Activated B cell treated with CpG ODN at 0.5 μM for 24 hours (primary cell): ENCODE data around the gene GLTP. TPM values are rescaled to one million over a fixed set of nuclear protein-coding genes. Genes with fewer than 3 reads are reported as not detected.

ENCODE experiments used
- ATAC-seq: fragments of 200-7000 bp; cut with Tn5 transposase; one replicate; pipeline ENCODE4 v1.10.0; 2021; ENCODE audit warnings: low read depth, mild to moderate bottlenecking, moderate library complexity
- CTCF ChIA-PET: fragments of 350-600 bp; sonication (Branson Sonifier 250); formaldehyde crosslinking; loops from one replicate; lab custom pipeline; 2021; ENCODE audit warnings: antibody characterized with exemption; lab: Charles Lee
- POLR2A ChIA-PET: fragments of 350-600 bp; sonication (Branson Sonifier 250); formaldehyde crosslinking; loops from one replicate; lab custom pipeline; 2021; ENCODE audit warnings: antibody characterized with exemption; lab: Charles Lee
- DNase-seq: peaks from one replicate; pipeline ENCODE4 v3.0.0; 2022
- H3K27ac Mint-ChIP-seq: one replicate; pipeline ENCODE4 v1.8.0; 2020; ENCODE audit warnings: mixed read lengths
- H3K27me3 Mint-ChIP-seq: one replicate; pipeline ENCODE4 v1.8.0; 2021; ENCODE audit warnings: mixed read lengths
- H3K36me3 Mint-ChIP-seq: one replicate; pipeline ENCODE4 v1.8.0; 2021; ENCODE audit warnings: low read depth, mixed read lengths
- H3K4me1 Mint-ChIP-seq: one replicate; pipeline ENCODE4 v1.8.0; 2021; ENCODE audit warnings: mixed read lengths
- H3K4me3 Mint-ChIP-seq: one replicate; pipeline ENCODE4 v1.8.0; 2020; ENCODE audit warnings: mild to moderate bottlenecking, mixed read lengths
- H3K9me3 Mint-ChIP-seq: one replicate; pipeline ENCODE4 v1.8.0; 2020; ENCODE audit warnings: mixed read lengths
- intact Hi-C: fragments of 100-400 bp; cut with micrococcal nuclease; formaldehyde crosslinking; loops from one replicate; pipeline ENCODE4 v1.15.1; 2024
- total RNA-seq: library from RNA; stranded (reverse); gene quantifications from 2 replicates; pipeline ENCODE4 v1.2.3, GENCODE V29; 2022
- TF ChIP-seq, protein P1 (sequence below): fragments of 200-600 bp; IDR thresholded peaks from one replicate; pipeline ENCODE4 v1.8.0; 2022; ENCODE audit warnings: antibody characterized with exemption, mild to moderate bottlenecking

Gene GLTP
- total RNA-seq, 1 donor from 2014 or later: 26.5 TPM

DNA sequence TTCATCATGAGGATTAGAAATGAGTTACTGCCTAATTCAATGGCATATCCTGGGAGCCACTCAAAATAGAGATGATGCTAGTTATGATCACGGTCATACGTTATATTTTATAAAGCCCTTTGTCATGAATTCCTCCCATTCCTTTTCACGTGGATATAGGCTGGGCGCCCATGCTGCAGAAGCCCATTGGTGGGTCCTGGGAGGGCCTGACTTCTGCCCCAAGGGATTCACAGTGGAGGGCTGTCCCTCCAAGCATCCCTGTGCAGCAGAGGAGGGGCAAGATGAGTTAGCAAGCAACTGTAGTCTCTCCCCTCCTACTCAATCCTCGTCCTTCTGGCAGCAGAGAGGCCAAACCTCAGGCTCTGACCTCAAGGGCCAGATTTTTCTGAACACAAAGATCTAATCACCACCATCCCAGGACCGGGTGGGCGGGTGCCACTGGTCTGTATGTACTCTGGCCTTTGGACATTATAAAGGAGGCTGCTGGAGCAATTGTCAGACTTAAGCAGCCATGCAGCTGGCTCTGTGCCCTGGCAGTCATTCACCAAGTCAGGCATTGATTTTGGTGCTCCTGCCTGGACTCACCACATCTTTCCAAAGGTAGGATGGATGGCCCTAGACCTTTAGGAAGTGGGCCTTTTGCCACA is 8.6 kb downstream of the GLTP start:
- Mint-ChIP-seq H3K27me3 (no peaks in the 10 kb centered on the region), H3K4me1 (peaks cover 24% of the 10 kb centered on the region), H3K9me3 (no peaks in the 10 kb centered on the region), H3K4me3 (no peak overlapping the region), H3K36me3 (peaks cover 16% of the 10 kb centered on the region), H3K27ac (no peak overlapping the region)
- DNase-seq (no peak), ATAC-seq (no peak)
- ChIA-PET CTCF (no interaction called here), POLR2A (no interaction called here)
- TF ChIP-seq, protein P1, sequence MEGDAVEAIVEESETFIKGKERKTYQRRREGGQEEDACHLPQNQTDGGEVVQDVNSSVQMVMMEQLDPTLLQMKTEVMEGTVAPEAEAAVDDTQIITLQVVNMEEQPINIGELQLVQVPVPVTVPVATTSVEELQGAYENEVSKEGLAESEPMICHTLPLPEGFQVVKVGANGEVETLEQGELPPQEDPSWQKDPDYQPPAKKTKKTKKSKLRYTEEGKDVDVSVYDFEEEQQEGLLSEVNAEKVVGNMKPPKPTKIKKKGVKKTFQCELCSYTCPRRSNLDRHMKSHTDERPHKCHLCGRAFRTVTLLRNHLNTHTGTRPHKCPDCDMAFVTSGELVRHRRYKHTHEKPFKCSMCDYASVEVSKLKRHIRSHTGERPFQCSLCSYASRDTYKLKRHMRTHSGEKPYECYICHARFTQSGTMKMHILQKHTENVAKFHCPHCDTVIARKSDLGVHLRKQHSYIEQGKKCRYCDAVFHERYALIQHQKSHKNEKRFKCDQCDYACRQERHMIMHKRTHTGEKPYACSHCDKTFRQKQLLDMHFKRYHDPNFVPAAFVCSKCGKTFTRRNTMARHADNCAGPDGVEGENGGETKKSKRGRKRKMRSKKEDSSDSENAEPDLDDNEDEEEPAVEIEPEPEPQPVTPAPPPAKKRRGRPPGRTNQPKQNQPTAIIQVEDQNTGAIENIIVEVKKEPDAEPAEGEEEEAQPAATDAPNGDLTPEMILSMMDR: no peak
- intact Hi-C loops: no loop called here

DNA sequence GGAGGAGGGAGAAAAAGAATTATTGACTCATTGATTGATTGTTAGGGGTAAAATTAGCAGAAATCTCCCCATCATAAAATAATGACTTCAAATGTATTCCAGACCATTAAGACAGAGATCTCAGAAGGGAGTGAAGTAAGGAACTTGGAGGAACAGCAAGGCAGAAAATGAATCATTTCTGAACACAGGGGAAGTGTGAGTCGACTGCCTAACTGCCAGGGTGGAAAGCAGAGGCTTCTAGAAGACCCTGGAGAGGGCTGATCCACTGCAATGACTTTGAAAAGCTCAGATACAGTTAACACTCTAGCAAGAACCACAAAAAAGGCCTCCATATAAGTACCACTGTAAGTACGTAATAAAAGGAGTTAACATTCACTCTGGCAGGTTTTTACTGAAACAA is 9.7 kb downstream of the GLTP start:
- intact Hi-C loops: no loop called here
- POLR2A ChIA-PET: no interaction called here
- CTCF ChIA-PET: no interaction called here
- Mint-ChIP-seq H3K4me3 (no peak overlapping the region), H3K27ac (no peak overlapping the region), H3K4me1 (peaks cover 13% of the 10 kb centered on the region), H3K9me3 (no peaks in the 10 kb centered on the region), H3K36me3 (peaks cover 17% of the 10 kb centered on the region), H3K27me3 (no peaks in the 10 kb centered on the region)
- TF ChIP-seq, protein P1: no peak
- DNase-seq: no peak
- ATAC-seq: no peak

DNA sequence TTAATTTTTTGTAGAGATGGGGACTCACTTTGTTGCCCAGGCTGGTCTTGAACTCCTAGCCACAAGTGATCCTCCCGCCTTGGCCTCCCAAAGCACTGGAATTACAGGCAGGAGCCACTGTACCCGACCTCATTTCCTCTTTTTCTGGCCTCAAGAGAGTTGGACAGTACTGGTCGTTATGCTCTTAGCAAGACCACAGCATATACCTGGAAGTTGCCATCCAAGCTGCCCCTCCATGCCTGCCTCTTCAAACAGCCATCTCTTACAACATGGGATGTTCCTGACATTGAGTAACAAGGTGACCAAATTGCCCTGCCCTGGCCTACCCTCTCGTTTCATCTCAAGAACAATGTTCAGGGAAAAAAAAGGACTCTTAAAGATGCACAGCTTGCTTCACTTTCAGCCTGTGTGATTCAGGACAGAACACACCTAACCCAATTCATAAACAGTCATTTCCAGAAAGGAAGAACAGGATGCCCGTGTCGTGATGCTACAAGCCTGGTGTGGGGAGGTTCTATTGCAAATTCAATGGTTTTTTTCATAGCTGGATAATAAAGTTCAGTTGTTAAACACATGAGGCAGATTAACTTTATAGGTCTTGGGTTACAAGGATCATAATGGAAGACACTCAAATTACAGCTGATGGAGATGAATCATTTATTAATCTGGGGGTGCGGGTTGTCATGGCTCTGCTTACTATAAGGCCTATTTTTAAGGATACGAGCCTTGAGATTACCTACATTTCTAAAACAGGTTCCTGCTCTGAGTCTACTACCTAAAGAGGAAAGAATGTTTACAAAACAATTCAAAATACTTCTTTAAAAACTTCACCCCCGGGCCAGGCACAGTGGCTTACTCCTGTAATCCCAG is 11.9 kb downstream of the GLTP start:
- DNase-seq (no peak), ATAC-seq (no peak)
- CTCF ChIA-PET: interaction anchor here (1.1 kb wide), 1 partner anchor 23 kb away, joined by 3 read pairs; no protein-coding TSS in a partner anchor
- TF ChIP-seq, protein P1: no peak
- peaks cover 12% of the 10 kb centered on the region for H3K4me1 Mint-ChIP-seq
- H3K36me3 Mint-ChIP-seq: peaks cover 17% of the 10 kb centered on the region
- H3K27ac Mint-ChIP-seq: no peak overlapping the region
- POLR2A ChIA-PET: interaction anchor here (0.5 kb wide), 1 partner anchor 22 kb away, joined by 3 read pairs; no protein-coding TSS in a partner anchor
- no peaks in the 10 kb centered on the region for H3K9me3 Mint-ChIP-seq
- no peaks in the 10 kb centered on the region for H3K27me3 Mint-ChIP-seq
- intact Hi-C loops: no loop called here
- no peak overlapping the region for H3K4me3 Mint-ChIP-seq

DNA sequence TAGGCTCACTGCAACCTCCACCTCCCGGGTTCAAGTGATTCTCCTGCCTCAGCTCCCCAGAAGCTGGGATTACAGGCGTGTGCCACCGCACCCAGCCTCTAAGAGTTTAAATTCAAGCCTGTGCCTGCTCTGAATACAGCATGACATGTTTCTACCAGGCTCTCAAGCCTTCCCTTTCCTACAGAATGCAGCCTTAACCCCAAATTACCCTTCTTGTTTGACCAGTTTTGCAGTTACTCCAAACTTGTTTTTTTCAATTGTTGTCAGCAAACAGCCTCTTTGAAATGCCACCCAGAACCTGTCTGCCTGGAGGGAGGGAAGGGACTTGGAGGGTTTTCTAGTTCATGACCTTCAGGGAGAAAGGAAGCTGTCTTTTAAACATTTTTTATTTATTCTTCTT is 15.4 kb downstream of the GLTP start:
- H3K9me3 Mint-ChIP-seq: no peaks in the 10 kb centered on the region
- DNase-seq (no peak), ATAC-seq (no peak)
- H3K4me3 Mint-ChIP-seq: no peak overlapping the region
- H3K27me3 Mint-ChIP-seq: no peaks in the 10 kb centered on the region
- CTCF ChIA-PET: no interaction called here
- POLR2A ChIA-PET: no interaction called here
- TF ChIP-seq, protein P1: no peak
- no peak overlapping the region for H3K27ac Mint-ChIP-seq
- peaks cover 19% of the 10 kb centered on the region for H3K36me3 Mint-ChIP-seq
- intact Hi-C loops: no loop called here
- H3K4me1 Mint-ChIP-seq: peaks cover 15% of the 10 kb centered on the region
